Middle frontal gyrus (tissue), 1 donor: ENCODE results near the gene EPS15.
"Not testable (repeated sequence)": the region's sequence is repeated elsewhere in the genome, so short reads cannot be mapped to it uniquely, and the experiment has no call there.

Source experiments
- DNase-seq: peaks from one replicate; pipeline ENCODE4 v3.0.0-alpha.2; 2015; ENCODE audit warnings: low spot score; ENCODE audit errors: extremely low spot score

EPS15 gene

GRCh38 chr1:51543858-51544257, 24.8 kb upstream of the EPS15 start:
- DNase-seq = no peak

- DNase-seq = no peak
Measured at GRCh38 chr1:51542158-51542953, 23.3 kb upstream of the EPS15 start.

GRCh38 chr1:51541313-51542050, 22.4 kb upstream of the EPS15 start:
- no peak for DNase-seq

- no peak for DNase-seq
Measured at GRCh38 chr1:51537568-51537967, 18.5 kb upstream of the EPS15 start.

- DNase-seq = peak; percentile 71
Measured at GRCh38 chr1:51535006-51535592, 16.0 kb upstream of the EPS15 start.

- DNase-seq = no peak
Measured at GRCh38 chr1:51534447-51534846, 15.4 kb upstream of the EPS15 start.

GRCh38 chr1:51532853-51533252, 13.8 kb upstream of the EPS15 start:
- DNase-seq = no peak

- not testable (repeated sequence) for DNase-seq
Measured at GRCh38 chr1:51530447-51530846, 11.4 kb upstream of the EPS15 start.

GRCh38 chr1:51527144-51527543, 8.1 kb upstream of the EPS15 start:
- DNase-seq = no peak

- no peak for DNase-seq
Measured at GRCh38 chr1:51526248-51526647, 7.2 kb upstream of the EPS15 start.

- DNase-seq = no peak
Measured at GRCh38 chr1:51525295-51525694, 6.2 kb upstream of the EPS15 start.

- no peak for DNase-seq
Measured at GRCh38 chr1:51524817-51525216, 5.8 kb upstream of the EPS15 start.

GRCh38 chr1:51523931-51524330, 4.9 kb upstream of the EPS15 start:
- DNase-seq = no peak

- no peak for DNase-seq
Measured at GRCh38 chr1:51520700-51521248, 1.7 kb upstream of the EPS15 start.

GRCh38 chr1:51519865-51520699, 1.0 kb upstream of the EPS15 start:
- DNase-seq = no peak

- no peak for DNase-seq
Measured at GRCh38 chr1:51518586-51519047, 449 bp downstream of the EPS15 start.

- no peak for DNase-seq
Measured at GRCh38 chr1:51518033-51518585, 957 bp downstream of the EPS15 start.

- no peak for DNase-seq
Measured at GRCh38 chr1:51517361-51518032, 1.6 kb downstream of the EPS15 start.

GRCh38 chr1:51516649-51517158, 2.4 kb downstream of the EPS15 start:
- no peak for DNase-seq
